Measurements from ENCODE around the gene RHOT1. TPM values are rescaled to one million over a fixed set of nuclear protein-coding genes. Genes with fewer than 3 reads are reported as not detected.
"Not testable (repeated sequence)": the region's sequence is repeated elsewhere in the genome, so short reads cannot be mapped to it uniquely, and the experiment has no call there.

Gene RHOT1
- total RNA-seq, 1 donor from 2014 or later, result 34.6 TPM

- H3K36me3 Mint-ChIP-seq, result no peaks in the 10 kb centered on the region
- DNase-seq (ENCODE audit: low spot score in 2 of 2, unreplicated experiment in 2 of 2), result no peak
- H3K27me3 Mint-ChIP-seq (ENCODE audit: low read depth), result peaks cover 81% of the 10 kb centered on the region
- no peaks in the 10 kb centered on the region for H3K9me3 Mint-ChIP-seq
- peaks cover 28% of the 10 kb centered on the region for H3K4me1 Mint-ChIP-seq
- no peak overlapping the region for H3K27ac Mint-ChIP-seq
- H3K4me3 Mint-ChIP-seq, result no peak overlapping the region
- TF ChIP-seq CTCF (IDR thresholded peaks at IDR 0.05; ENCODE audit: unreplicated experiment), result no peak
These were observed 119.7 kb downstream of the RHOT1 start for GRCh38 chr17:32261936-32262510.

GRCh38 chr17:32263515-32263914, 121.2 kb downstream of the RHOT1 start:
- not testable (repeated sequence) for H3K9me3 Mint-ChIP-seq; H3K4me3 Mint-ChIP-seq; H3K27ac Mint-ChIP-seq; H3K36me3 Mint-ChIP-seq; DNase-seq (ENCODE audit: low spot score in 2 of 2, unreplicated experiment in 2 of 2)
- Mint-ChIP-seq H3K4me1 (peaks cover 36% of the 10 kb centered on the region), H3K27me3 (ENCODE audit: low read depth) (peaks cover 82% of the 10 kb centered on the region)

- Mint-ChIP-seq H3K27me3 (ENCODE audit: low read depth) (peaks cover 85% of the 10 kb centered on the region), H3K4me3 (peak overlapping the region; percentile 73), H3K36me3 (no peaks in the 10 kb centered on the region), H3K27ac (no peak overlapping the region), H3K9me3 (no peaks in the 10 kb centered on the region), H3K4me1 (peaks cover 36% of the 10 kb centered on the region)
- no peak for DNase-seq (ENCODE audit: low spot score in 2 of 2, unreplicated experiment in 2 of 2)
- no peak for TF ChIP-seq CTCF (IDR thresholded peaks at IDR 0.05; ENCODE audit: unreplicated experiment)
These were observed 122.0 kb downstream of the RHOT1 start for GRCh38 chr17:32264140-32264799.

GRCh38 chr17:32264823-32265191, 122.5 kb downstream of the RHOT1 start:
- Mint-ChIP-seq H3K36me3 (no peaks in the 10 kb centered on the region), H3K4me1 (peaks cover 36% of the 10 kb centered on the region), H3K27me3 (ENCODE audit: low read depth) (peaks cover 85% of the 10 kb centered on the region), H3K4me3 (peak overlapping the region; percentile 73), H3K9me3 (no peaks in the 10 kb centered on the region), H3K27ac (no peak overlapping the region)
- TF ChIP-seq CTCF (IDR thresholded peaks at IDR 0.05; ENCODE audit: unreplicated experiment), result no peak
- DNase-seq (ENCODE audit: low spot score in 2 of 2, unreplicated experiment in 2 of 2), result no peak

GRCh38 chr17:32265192-32265923, 123.1 kb downstream of the RHOT1 start, which contains the start of gene RHBDL3:
Gene RHBDL3, plus strand, starts transcription at chr17:32265832. Its CDS starts 358 bp downstream, at chr17:32266190.
- Mint-ChIP-seq H3K36me3 (no peaks in the 10 kb centered on the region), H3K27ac (no peak within 1 kb of the TSS), H3K4me1 (peaks cover 33% of the 10 kb centered on the region), H3K9me3 (no peaks in the 10 kb centered on the region), H3K4me3 (peak within 1 kb of the TSS; percentile 73), H3K27me3 (ENCODE audit: low read depth) (peaks cover 86% of the 10 kb centered on the region)
- TF ChIP-seq CTCF (IDR thresholded peaks at IDR 0.05; ENCODE audit: unreplicated experiment), result no peak
- DNase-seq (ENCODE audit: low spot score in 2 of 2, unreplicated experiment in 2 of 2), result no peak

- Mint-ChIP-seq H3K9me3 (no peaks in the 10 kb centered on the region), H3K4me1 (peaks cover 31% of the 10 kb centered on the region), H3K36me3 (no peaks in the 10 kb centered on the region), H3K27ac (no peak overlapping the region), H3K27me3 (ENCODE audit: low read depth) (peaks cover 90% of the 10 kb centered on the region), H3K4me3 (no peak overlapping the region)
- TF ChIP-seq CTCF (IDR thresholded peaks at IDR 0.05; ENCODE audit: unreplicated experiment), result no peak
- DNase-seq (ENCODE audit: low spot score in 2 of 2, unreplicated experiment in 2 of 2), result no peak
These were observed 123.7 kb downstream of the RHOT1 start for GRCh38 chr17:32266051-32266388.

Data from mesothelial cell of epicardium (in vitro differentiated cells).